HEK293T (cell line): Measurements from ENCODE around the gene ANP32A.

Source experiments
- CTCF ChIA-PET: fragments of 350-600 bp; formaldehyde crosslinking; extraction: SDS; loops from one replicate; lab custom pipeline; 2021; ENCODE audit warnings: antibody characterized with exemption, inconsistent platforms; lab: Yijun Ruan, JAX
- POLR2A ChIA-PET: fragments of 350-600 bp; formaldehyde crosslinking; extraction: SDS; loops from one replicate; lab custom pipeline; 2020; ENCODE audit warnings: antibody characterized with exemption, inconsistent platforms; lab: Yijun Ruan, JAX
- DNase-seq: peaks from one replicate; pipeline ENCODE4 v3.0.0; 2012; ENCODE audit warnings: mixed read lengths; ENCODE audit errors: extremely low spot score
- ARNT ChIP-seq: fragments of 450-650 bp; IDR thresholded peaks from 2 replicates; pipeline ENCODE4 v1.6.1; 2017; ENCODE audit warnings: mild to moderate bottlenecking
- BHLHE40 ChIP-seq: fragments of 450-650 bp; IDR thresholded peaks from 2 replicates; pipeline ENCODE4 v1.6.1; 2016; ENCODE audit warnings: mild to moderate bottlenecking, moderate library complexity, borderline replicate concordance
- CTBP1 ChIP-seq: fragments of 450-650 bp; IDR thresholded peaks from 2 replicates; pipeline ENCODE4 v1.6.1; 2016; ENCODE audit warnings: borderline replicate concordance
- ELF4 ChIP-seq: fragments of 450-650 bp; IDR thresholded peaks from 2 replicates; pipeline ENCODE4 v1.6.1; 2017; ENCODE audit warnings: antibody characterized with exemption
- FOXA1 ChIP-seq: fragments of 450-650 bp; IDR thresholded peaks from 2 replicates; pipeline ENCODE4 v1.6.1; 2016; ENCODE audit warnings: mild to moderate bottlenecking
- FOXK2 ChIP-seq: fragments of 450-650 bp; IDR thresholded peaks from 2 replicates; pipeline ENCODE4 v1.6.1; 2016; ENCODE audit warnings: mild to moderate bottlenecking
- FOXM1 ChIP-seq: fragments of 450-650 bp; IDR thresholded peaks from 2 replicates; pipeline ENCODE4 v1.6.1; 2017; ENCODE audit warnings: mild to moderate bottlenecking, borderline replicate concordance
- HDGF ChIP-seq: fragments of 450-650 bp; IDR thresholded peaks from 2 replicates; pipeline ENCODE4 v1.6.1; 2017; ENCODE audit warnings: antibody characterized with exemption, borderline replicate concordance
- L3MBTL2 ChIP-seq: fragments of 450-650 bp; conservative IDR thresholded peaks from 2 replicates; pipeline ENCODE4 v1.6.1; 2016; ENCODE audit warnings: mild to moderate bottlenecking
- LEF1 ChIP-seq: fragments of 450-650 bp; IDR thresholded peaks from 2 replicates; pipeline ENCODE4 v1.6.1; 2017; ENCODE audit warnings: mild to moderate bottlenecking, borderline replicate concordance
- NFRKB ChIP-seq: fragments of 450-650 bp; IDR thresholded peaks from 2 replicates; pipeline ENCODE4 v1.6.1; 2016; ENCODE audit warnings: mild to moderate bottlenecking, moderate library complexity
- SP1 ChIP-seq: fragments of 450-650 bp; IDR thresholded peaks from 2 replicates; pipeline ENCODE4 v1.6.1; 2017
- SUZ12 ChIP-seq: fragments of 450-650 bp; IDR thresholded peaks from 2 replicates; pipeline ENCODE4 v1.6.1; 2016; ENCODE audit warnings: mild to moderate bottlenecking
- TARDBP ChIP-seq: fragments of 450-650 bp; IDR thresholded peaks from 2 replicates; pipeline ENCODE4 v1.6.1; 2016
- ZNF384 ChIP-seq: fragments of 450-650 bp; IDR thresholded peaks from 2 replicates; pipeline ENCODE4 v1.6.1; 2016
- TF ChIP-seq, protein P1 (sequence below): fragments of 450-650 bp; IDR thresholded peaks from 2 replicates; pipeline ENCODE4 v1.6.1; 2016

Gene ANP32A

GRCh38 chr15:68818066-68818768 is 2.5 kb downstream of the ANP32A start:
- ChIA-PET CTCF (no interaction called here), POLR2A (interaction anchor here (0.7 to 4.7 kb wide), 13 partner anchors 9 to 644 kb away, joined by 3 to 37 read pairs (median 5); no protein-coding TSS in a partner anchor)
- DNase-seq = peak; percentile 65
- TF ChIP-seq ELF4 (no peak), FOXM1 (0 out of 2 replicates have a peak, but pooled peaks have one; percentile 2), LEF1 (peak; percentile 78; the same call in 1 of the 2 replicates), NFRKB (0 out of 2 replicates have a peak, but pooled peaks have one; percentile 6), CTBP1 (no peak), BHLHE40 (no peak)

DNA sequence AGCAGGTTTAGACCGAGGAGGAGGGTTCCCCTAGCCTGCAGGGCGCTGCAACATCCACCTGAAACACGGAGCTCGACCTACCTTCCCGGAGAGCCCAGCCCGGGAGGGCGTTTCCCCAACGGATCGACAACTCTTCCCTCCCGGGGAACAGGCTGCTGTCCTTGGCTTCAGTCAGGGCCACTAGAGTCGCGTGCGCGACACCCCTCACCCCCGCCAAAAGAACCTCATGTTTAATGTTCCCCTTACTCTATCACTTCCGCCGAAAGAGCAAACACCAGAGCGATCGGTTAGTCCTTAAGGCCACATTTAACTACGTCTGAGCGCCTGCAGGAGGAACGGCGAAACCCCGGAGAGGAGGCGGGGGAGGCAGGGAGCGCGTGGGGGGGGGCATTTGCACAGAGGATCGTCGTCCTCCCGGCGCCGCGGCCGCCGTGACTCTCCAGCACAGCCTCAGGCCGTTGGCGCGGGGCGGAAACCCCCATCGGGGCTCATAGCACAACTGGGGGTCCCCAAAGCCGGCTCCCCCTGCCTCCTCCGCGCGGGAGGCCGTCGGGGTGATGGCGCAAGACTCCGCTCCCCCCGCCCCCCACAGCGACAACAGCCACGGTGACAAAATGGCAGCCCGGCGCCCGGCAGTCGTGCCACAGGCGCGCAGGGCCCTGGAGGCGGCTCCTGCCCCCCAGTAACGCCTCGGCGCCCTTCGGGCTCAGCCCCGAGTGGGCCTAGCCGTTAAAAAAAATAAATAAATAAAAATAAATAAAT is 3.2 kb downstream of the ANP32A start:
- TF ChIP-seq SUZ12 (no peak), NFRKB (peak; percentile 50; the same call in 1 of the 2 replicates), ARNT (no peak), HDGF (no peak)
- POLR2A ChIA-PET = interaction anchor here (0.7 to 4.7 kb wide), 13 partner anchors 9 to 645 kb away, joined by 3 to 37 read pairs (median 5); no protein-coding TSS in a partner anchor
- CTCF ChIA-PET = interaction anchor here (0.9 kb wide), 1 partner anchor 11 kb away, joined by 4 read pairs; no protein-coding TSS in a partner anchor
- DNase-seq = peak; percentile 43

GRCh38 chr15:68816795-68817303 is 3.8 kb downstream of the ANP32A start:
- DNase-seq = no peak
- POLR2A ChIA-PET = interaction anchor here (0.9 to 4.7 kb wide), 4 partner anchors 9 to 116 kb away, joined by 7 to 37 read pairs (median 14); no protein-coding TSS in a partner anchor
- TF ChIP-seq FOXM1 (no peak), NFRKB (no peak), L3MBTL2 (no peak), ZNF384 (no peak), FOXA1 (no peak)
- CTCF ChIA-PET = interaction anchor here (0.9 kb wide), 1 partner anchor 10 kb away, joined by 4 read pairs; no protein-coding TSS in a partner anchor

GRCh38 chr15:68816158-68816557 is 4.5 kb downstream of the ANP32A start:
- CTCF ChIA-PET = interaction anchor here (0.6 kb wide), 1 partner anchor 12 kb away, joined by 4 read pairs; no protein-coding TSS in a partner anchor
- POLR2A ChIA-PET = interaction anchor here (0.6 to 4.7 kb wide), 4 partner anchors 22 to 1282 kb away, joined by 3 to 37 read pairs (median 14); partner anchors contain the start of gene TLE3
- DNase-seq = no peak
- TF ChIP-seq LEF1 (no peak), FOXK2 (no peak), FOXM1 (no peak), NFRKB (no peak), SP1 (no peak), HDGF (no peak), TARDBP (no peak), SUZ12 (no peak), BHLHE40 (no peak), CTBP1 (no peak)

GRCh38 chr15:68815598-68815997 is 5.1 kb downstream of the ANP32A start:
- no peak for DNase-seq
- POLR2A ChIA-PET = interaction anchor here (0.6 to 4.7 kb wide), 4 partner anchors 10 to 1282 kb away, joined by 3 to 37 read pairs (median 4); partner anchors contain the start of gene TLE3
- TF ChIP-seq SUZ12 = no peak
- no peak for TF ChIP-seq FOXM1
- no peak for TF ChIP-seq HDGF
- TF ChIP-seq LEF1 = no peak
- no peak for TF ChIP-seq FOXA1
- TF ChIP-seq CTBP1 = no peak
- TF ChIP-seq ARNT = no peak
- no peak for TF ChIP-seq BHLHE40
- no peak for TF ChIP-seq L3MBTL2
- TF ChIP-seq ZNF384 = no peak
- no peak for TF ChIP-seq ELF4
- TF ChIP-seq SP1 = no peak
- no peak for TF ChIP-seq TARDBP
- no peak for TF ChIP-seq NFRKB
- TF ChIP-seq FOXK2 = no peak
- TF ChIP-seq, protein P1, sequence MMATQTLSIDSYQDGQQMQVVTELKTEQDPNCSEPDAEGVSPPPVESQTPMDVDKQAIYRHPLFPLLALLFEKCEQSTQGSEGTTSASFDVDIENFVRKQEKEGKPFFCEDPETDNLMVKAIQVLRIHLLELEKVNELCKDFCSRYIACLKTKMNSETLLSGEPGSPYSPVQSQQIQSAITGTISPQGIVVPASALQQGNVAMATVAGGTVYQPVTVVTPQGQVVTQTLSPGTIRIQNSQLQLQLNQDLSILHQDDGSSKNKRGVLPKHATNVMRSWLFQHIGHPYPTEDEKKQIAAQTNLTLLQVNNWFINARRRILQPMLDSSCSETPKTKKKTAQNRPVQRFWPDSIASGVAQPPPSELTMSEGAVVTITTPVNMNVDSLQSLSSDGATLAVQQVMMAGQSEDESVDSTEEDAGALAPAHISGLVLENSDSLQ = no peak
- CTCF ChIA-PET = no interaction called here

DNA sequence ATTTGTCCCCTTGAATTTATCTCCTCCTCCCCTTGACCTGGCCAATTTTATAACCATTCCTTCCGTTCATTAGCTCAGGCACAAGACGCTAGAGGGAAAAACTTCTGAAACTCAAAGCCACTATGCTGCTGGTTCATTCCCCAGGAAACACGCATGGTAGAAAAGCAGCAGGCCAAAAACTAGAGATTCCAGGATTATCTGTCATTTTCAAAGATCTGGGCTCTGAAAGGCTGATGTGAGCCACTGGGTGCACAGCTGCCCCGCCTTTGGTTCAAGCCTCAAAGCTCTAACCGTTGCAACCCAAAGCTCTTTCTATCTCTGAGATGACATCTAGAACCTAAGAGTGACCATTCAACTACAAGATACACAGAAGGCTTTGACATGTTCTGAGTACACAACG is 6.1 kb downstream of the ANP32A start:
- TF ChIP-seq, protein P1 = no peak
- no peak for TF ChIP-seq FOXA1
- no peak for TF ChIP-seq FOXK2
- TF ChIP-seq SUZ12 = no peak
- no peak for TF ChIP-seq BHLHE40
- no peak for TF ChIP-seq ZNF384
- no peak for TF ChIP-seq NFRKB
- TF ChIP-seq LEF1 = no peak
- no peak for TF ChIP-seq L3MBTL2
- TF ChIP-seq ARNT = no peak
- TF ChIP-seq FOXM1 = no peak
- TF ChIP-seq HDGF = no peak
- no peak for TF ChIP-seq SP1
- ChIA-PET CTCF (no interaction called here), POLR2A (interaction anchor here (0.8 kb wide), 1 partner anchor 19 kb away, joined by 3 read pairs; no protein-coding TSS in a partner anchor)
- DNase-seq = no peak
